GM12891 (cell line): Measurements from ENCODE around the gene UBASH3B.

Source experiments
- POLR2A ChIP-seq: IDR thresholded peaks from 2 replicates; pipeline ENCODE4 v1.6.1; 2011; ENCODE audit warnings: low read depth, low read length, control low read depth
- TAF1 ChIP-seq: IDR thresholded peaks from 2 replicates; pipeline ENCODE4 v1.6.1; 2011; ENCODE audit warnings: low read depth, low read length, control low read depth

- no peak for TF ChIP-seq POLR2A
- TF ChIP-seq TAF1: no peak
Observed at GRCh38 chr11:122646549-122647340, 8.8 kb upstream of the UBASH3B start.
